GM19324 (cell line): ENCODE results near the gene TNFSF18.

Experiments used
- ATAC-seq: cut with Tn5 transposase; IDR thresholded peaks from one replicate; pipeline ENCODE4 v1.9.1; 2021; ENCODE audit warnings: mild to moderate bottlenecking, moderate library complexity; ENCODE audit not compliant: unreplicated experiment, low FRiP score

Gene TNFSF18

GRCh38 chr1:173042806-173043205 lies 7.9 kb downstream of the TNFSF18 start:
- no peak for ATAC-seq

- no peak for ATAC-seq
Measured at GRCh38 chr1:173039626-173040025, 11.1 kb downstream of the TNFSF18 start.

- ATAC-seq: no peak
Measured at GRCh38 chr1:173038875-173039554, 11.7 kb downstream of the TNFSF18 start.

GRCh38 chr1:173024543-173024942 lies 26.2 kb downstream of the TNFSF18 start:
- no peak for ATAC-seq

- ATAC-seq: no peak
Measured at GRCh38 chr1:173023343-173023742, 27.4 kb downstream of the TNFSF18 start.

- peak; percentile 75 for ATAC-seq
Measured at GRCh38 chr1:173020138-173020750, 30.5 kb downstream of the TNFSF18 start.

- no peak for ATAC-seq
Measured at GRCh38 chr1:173017792-173018191, 32.9 kb downstream of the TNFSF18 start.

GRCh38 chr1:173016419-173016818 lies 34.3 kb downstream of the TNFSF18 start:
- no peak for ATAC-seq

- ATAC-seq: no peak
Measured at GRCh38 chr1:173015629-173016028, 35.1 kb downstream of the TNFSF18 start.

GRCh38 chr1:173014160-173014559 lies 36.6 kb downstream of the TNFSF18 start:
- no peak for ATAC-seq

- no peak for ATAC-seq
Measured at GRCh38 chr1:173012126-173012525, 38.6 kb downstream of the TNFSF18 start.

- no peak for ATAC-seq
Measured at GRCh38 chr1:173009597-173009996, 41.1 kb downstream of the TNFSF18 start.

- ATAC-seq: no peak
Measured at GRCh38 chr1:173005196-173005864, 45.4 kb downstream of the TNFSF18 start.

GRCh38 chr1:173002891-173003838 lies 47.6 kb downstream of the TNFSF18 start:
- ATAC-seq: no peak

- ATAC-seq: no peak
Measured at GRCh38 chr1:172999349-172999748, 51.4 kb downstream of the TNFSF18 start.

- no peak for ATAC-seq
Measured at GRCh38 chr1:172997941-172998361, 52.8 kb downstream of the TNFSF18 start.

- no peak for ATAC-seq
Measured at GRCh38 chr1:172993640-172994039, 57.1 kb downstream of the TNFSF18 start.

GRCh38 chr1:172991674-172992400 lies 58.9 kb downstream of the TNFSF18 start:
- no peak for ATAC-seq

GRCh38 chr1:172990598-172991215 lies 60.0 kb downstream of the TNFSF18 start:
- ATAC-seq: no peak
